Astrocyte (in vitro differentiated cells and primary cell): ENCODE results near the gene MRTFA. TPM values are rescaled to one million over a fixed set of nuclear protein-coding genes. Genes with fewer than 3 reads are reported as not detected.
"Not testable (repeated sequence)": the region's sequence is repeated elsewhere in the genome, so short reads cannot be mapped to it uniquely, and the experiment has no call there.

Source experiments
- DNase-seq: peaks from one replicate; pipeline ENCODE4 v3.0.0-alpha.2; 2010; ENCODE audit warnings: low read depth
- FAIRE-seq: peaks from 2 replicates; lab custom pipeline; 2011; peaks lifted over from hg19 to GRCh38; lab: Jason Lieb, UNC
- H2AFZ ChIP-seq: 2 replicates; pipeline ENCODE4 v1.6.0; 2012; ENCODE audit warnings: low read depth, low read length, inconsistent platforms
- H3K27ac ChIP-seq: 2 replicates; pipeline ENCODE4 v1.5.1; 2011; ENCODE audit warnings: low read depth, low read length, inconsistent platforms
- H3K27me3 ChIP-seq: 2 replicates; pipeline ENCODE4 v1.6.0; 2011; ENCODE audit warnings: low read length, inconsistent platforms; ENCODE audit not compliant: insufficient read depth
- H3K36me3 ChIP-seq: 2 replicates; pipeline ENCODE4 v1.5.1; 2011; ENCODE audit warnings: low read length, inconsistent platforms; ENCODE audit not compliant: insufficient read depth
- H3K4me1 ChIP-seq: 2 replicates; pipeline ENCODE4 v1.5.1; 2011; ENCODE audit warnings: low read length, inconsistent platforms; ENCODE audit not compliant: insufficient read depth
- H3K4me2 ChIP-seq: 2 replicates; pipeline ENCODE4 v1.6.0; 2012; ENCODE audit warnings: low read length, inconsistent platforms
- H3K4me3 ChIP-seq: 2 replicates; pipeline ENCODE4 v1.5.1; 2011; ENCODE audit warnings: low read depth, mild to moderate bottlenecking, low read length, inconsistent platforms; ENCODE audit not compliant: insufficient read depth
- H3K79me2 ChIP-seq: 2 replicates; pipeline ENCODE4 v1.6.0; 2012; ENCODE audit warnings: mild to moderate bottlenecking, low read length, inconsistent platforms; ENCODE audit not compliant: insufficient read depth
- H3K9ac ChIP-seq: 2 replicates; pipeline ENCODE4 v1.6.0; 2012; ENCODE audit warnings: mild to moderate bottlenecking, low read length, inconsistent platforms
- H3K9me3 ChIP-seq: 2 replicates; pipeline ENCODE4 v1.5.1; 2012; ENCODE audit warnings: low read depth, mild to moderate bottlenecking, low read length, inconsistent platforms; ENCODE audit not compliant: insufficient read depth
- H4K20me1 ChIP-seq: 2 replicates; pipeline ENCODE4 v1.6.0; 2012; ENCODE audit warnings: low read length, inconsistent platforms; ENCODE audit not compliant: insufficient read depth
- H3K27ac Mint-ChIP-seq: one replicate; pipeline ENCODE4 v1.8.0; 2021; ENCODE audit warnings: mild to moderate bottlenecking, mixed read lengths; ENCODE audit not compliant: unreplicated experiment
- H3K27me3 Mint-ChIP-seq: one replicate; pipeline ENCODE4 v1.8.0; 2021; ENCODE audit warnings: low read depth, mixed read lengths; ENCODE audit not compliant: unreplicated experiment
- H3K36me3 Mint-ChIP-seq: one replicate; pipeline ENCODE4 v1.8.0; 2021; ENCODE audit warnings: low read depth, mixed read lengths; ENCODE audit not compliant: unreplicated experiment
- H3K4me1 Mint-ChIP-seq: one replicate; pipeline ENCODE4 v1.8.0; 2021; ENCODE audit warnings: low read depth, mixed read lengths; ENCODE audit not compliant: unreplicated experiment
- H3K4me3 Mint-ChIP-seq: one replicate; pipeline ENCODE4 v1.8.0; 2021; ENCODE audit warnings: mild to moderate bottlenecking, moderate library complexity, mixed read lengths; ENCODE audit not compliant: unreplicated experiment
- H3K9me3 Mint-ChIP-seq: one replicate; pipeline ENCODE4 v1.8.0; 2021; ENCODE audit warnings: mild to moderate bottlenecking, mixed read lengths; ENCODE audit not compliant: unreplicated experiment
- EZH2 ChIP-seq: IDR thresholded peaks from 2 replicates; pipeline ENCODE4 v1.6.1; 2012; ENCODE audit warnings: mild to moderate bottlenecking, low read length, inconsistent platforms; ENCODE audit not compliant: insufficient read depth
- total RNA-seq: library from RNA; stranded (reverse); gene quantifications from 2 replicates; pipeline ENCODE4 v1.2.1, GENCODE V29; 2021
- TF ChIP-seq, protein P1 (sequence below): IDR thresholded peaks from 2 replicates; pipeline ENCODE4 v1.5.1; 2011; ENCODE audit warnings: low read depth, mild to moderate bottlenecking, inconsistent platforms, low read length, moderate library complexity; ENCODE audit not compliant: insufficient read depth

Gene MRTFA
- total RNA-seq, 1 donor from 2014 or later: 74.3 TPM

- H3K4me3 Mint-ChIP-seq, H3K36me3 Mint-ChIP-seq, H3K27ac Mint-ChIP-seq, H2AFZ ChIP-seq, H3K9me3 ChIP-seq, H3K9ac ChIP-seq, H3K4me2 ChIP-seq, H3K27me3 Mint-ChIP-seq, DNase-seq, H3K4me3 ChIP-seq, H3K36me3 ChIP-seq, FAIRE-seq, H3K27ac ChIP-seq, H3K27me3 ChIP-seq: not testable (repeated sequence)
- Histone ChIP-seq H3K4me1 (peaks cover 16% of the 10 kb centered on the region), H4K20me1 (peaks cover 96% of the 10 kb centered on the region), H3K79me2 (peaks cover 100% of the 10 kb centered on the region)
- Mint-ChIP-seq H3K9me3 (peaks cover 15% of the 10 kb centered on the region), H3K4me1 (peaks cover 26% of the 10 kb centered on the region)
Observed at GRCh38 chr22:40625281-40625680, 11.2 kb downstream of the MRTFA start.

GRCh38 chr22:40624770-40625169, 11.7 kb downstream of the MRTFA start:
- Histone ChIP-seq H4K20me1 (peaks cover 96% of the 10 kb centered on the region), H3K4me1 (peaks cover 16% of the 10 kb centered on the region), H3K9me3 (no peaks in the 10 kb centered on the region), H3K4me2 (no peak overlapping the region), H3K27me3 (no peaks in the 10 kb centered on the region), H2AFZ (no peak overlapping the region), H3K79me2 (peaks cover 100% of the 10 kb centered on the region), H3K36me3 (no peaks in the 10 kb centered on the region), H3K9ac (no peak overlapping the region), H3K27ac (no peak overlapping the region), H3K4me3 (no peak overlapping the region)
- TF ChIP-seq, protein P1, sequence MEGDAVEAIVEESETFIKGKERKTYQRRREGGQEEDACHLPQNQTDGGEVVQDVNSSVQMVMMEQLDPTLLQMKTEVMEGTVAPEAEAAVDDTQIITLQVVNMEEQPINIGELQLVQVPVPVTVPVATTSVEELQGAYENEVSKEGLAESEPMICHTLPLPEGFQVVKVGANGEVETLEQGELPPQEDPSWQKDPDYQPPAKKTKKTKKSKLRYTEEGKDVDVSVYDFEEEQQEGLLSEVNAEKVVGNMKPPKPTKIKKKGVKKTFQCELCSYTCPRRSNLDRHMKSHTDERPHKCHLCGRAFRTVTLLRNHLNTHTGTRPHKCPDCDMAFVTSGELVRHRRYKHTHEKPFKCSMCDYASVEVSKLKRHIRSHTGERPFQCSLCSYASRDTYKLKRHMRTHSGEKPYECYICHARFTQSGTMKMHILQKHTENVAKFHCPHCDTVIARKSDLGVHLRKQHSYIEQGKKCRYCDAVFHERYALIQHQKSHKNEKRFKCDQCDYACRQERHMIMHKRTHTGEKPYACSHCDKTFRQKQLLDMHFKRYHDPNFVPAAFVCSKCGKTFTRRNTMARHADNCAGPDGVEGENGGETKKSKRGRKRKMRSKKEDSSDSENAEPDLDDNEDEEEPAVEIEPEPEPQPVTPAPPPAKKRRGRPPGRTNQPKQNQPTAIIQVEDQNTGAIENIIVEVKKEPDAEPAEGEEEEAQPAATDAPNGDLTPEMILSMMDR: no peak
- no peak for TF ChIP-seq EZH2
- peaks cover 15% of the 10 kb centered on the region for H3K9me3 Mint-ChIP-seq
- peaks cover 9% of the 10 kb centered on the region for H3K36me3 Mint-ChIP-seq
- H3K27me3 Mint-ChIP-seq: no peaks in the 10 kb centered on the region
- H3K4me3 Mint-ChIP-seq: no peak overlapping the region
- H3K4me1 Mint-ChIP-seq: peaks cover 26% of the 10 kb centered on the region
- DNase-seq (no peak), FAIRE-seq (no peak)
- H3K27ac Mint-ChIP-seq: no peak overlapping the region

DNA sequence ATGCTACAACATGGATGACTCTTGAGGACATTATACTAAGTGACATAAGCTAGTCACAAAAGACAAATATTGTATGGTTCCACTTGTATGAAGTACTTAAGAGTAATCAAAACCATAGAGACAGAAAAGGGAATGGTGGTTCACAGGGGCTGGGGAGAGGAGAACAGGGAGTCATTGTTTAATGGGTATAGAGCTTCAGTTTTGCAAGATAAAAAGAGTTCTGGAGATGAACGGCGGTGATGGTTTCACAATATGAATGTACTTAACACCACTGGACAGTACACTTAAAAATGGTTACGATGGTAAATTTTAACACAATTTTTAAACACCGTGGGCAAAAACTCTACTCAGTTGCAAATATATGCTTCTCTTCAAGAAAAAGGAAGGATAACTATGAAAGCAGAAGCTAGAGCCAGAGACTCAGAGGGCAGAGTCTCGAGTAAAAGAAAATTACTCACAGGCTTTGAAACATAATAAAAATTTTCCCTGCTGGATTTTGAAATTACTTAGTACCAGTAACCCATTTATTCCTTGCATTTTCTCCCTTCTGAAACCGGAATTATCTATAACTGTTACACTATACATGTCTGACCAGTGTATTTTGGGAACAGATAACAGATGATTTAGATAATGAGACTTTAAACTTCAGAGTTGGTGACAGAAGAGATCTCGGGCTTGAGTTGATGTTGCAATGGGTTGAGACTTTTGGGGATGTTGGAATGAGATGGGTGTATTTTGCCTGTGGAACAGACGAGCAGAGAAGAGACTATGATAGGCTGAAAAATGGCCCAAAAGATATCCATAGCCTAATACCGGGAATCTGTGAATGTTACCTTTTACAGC, 15.0 kb downstream of the MRTFA start:
- Mint-ChIP-seq H3K4me3 (no peak overlapping the region), H3K27ac (no peak overlapping the region), H3K36me3 (peaks cover 21% of the 10 kb centered on the region), H3K27me3 (no peaks in the 10 kb centered on the region), H3K4me1 (peaks cover 8% of the 10 kb centered on the region), H3K9me3 (peaks cover 15% of the 10 kb centered on the region)
- Histone ChIP-seq H3K27ac (no peak overlapping the region), H3K4me2 (no peak overlapping the region), H3K9me3 (no peaks in the 10 kb centered on the region), H2AFZ (no peak overlapping the region), H3K36me3 (no peaks in the 10 kb centered on the region), H4K20me1 (peaks cover 81% of the 10 kb centered on the region), H3K4me3 (no peak overlapping the region), H3K27me3 (no peaks in the 10 kb centered on the region), H3K79me2 (peaks cover 97% of the 10 kb centered on the region), H3K9ac (no peak overlapping the region), H3K4me1 (no peaks in the 10 kb centered on the region)
- TF ChIP-seq, protein P1: no peak
- TF ChIP-seq EZH2: no peak
- DNase-seq (no peak), FAIRE-seq (no peak)
